ACC112 (cell line): Measurements from ENCODE around the gene SLC9A1.

Experiments used
- H2AFZ ChIP-seq: fragments of 200-600 bp; sonication (generic); one replicate; pipeline ENCODE4 v1.6.0; 2017; ENCODE audit warnings: antibody characterized with exemption, low read length; ENCODE audit not compliant: unreplicated experiment
- H3K27ac ChIP-seq: fragments of 200-600 bp; sonication (generic); 2 replicates; pipeline ENCODE4 v1.5.1; 2014; ENCODE audit warnings: low read depth, mild to moderate bottlenecking, antibody characterized with exemption, low read length, moderate library complexity
- H3K27me3 ChIP-seq: fragments of 200-600 bp; sonication (generic); 2 replicates; pipeline ENCODE4 v1.6.1; 2014; ENCODE audit warnings: mild to moderate bottlenecking, antibody characterized with exemption, low read length, moderate library complexity, mixed read lengths; ENCODE audit not compliant: insufficient read depth
- H3K36me3 ChIP-seq: fragments of 200-600 bp; sonication (generic); 2 replicates; pipeline ENCODE4 v1.6.1; 2016; ENCODE audit warnings: mild to moderate bottlenecking, antibody characterized with exemption, low read length, moderate library complexity, mixed read lengths; ENCODE audit not compliant: insufficient read depth
- H3K4me1 ChIP-seq: fragments of 200-600 bp; sonication (generic); one replicate; pipeline ENCODE4 v1.6.1; 2016; ENCODE audit warnings: low read length, mixed read lengths; ENCODE audit not compliant: insufficient read depth, unreplicated experiment, control insufficient read depth
- H3K4me3 ChIP-seq: fragments of 200-600 bp; sonication (generic); 2 replicates; pipeline ENCODE4 v1.5.1; 2014; ENCODE audit warnings: mild to moderate bottlenecking, low read depth, low read length
- H3K79me2 ChIP-seq: fragments of 200-600 bp; sonication (generic); one replicate; pipeline ENCODE4 v1.6.0; 2016; ENCODE audit warnings: low read length; ENCODE audit not compliant: control insufficient read depth, unreplicated experiment, insufficient read depth

Gene SLC9A1

DNA sequence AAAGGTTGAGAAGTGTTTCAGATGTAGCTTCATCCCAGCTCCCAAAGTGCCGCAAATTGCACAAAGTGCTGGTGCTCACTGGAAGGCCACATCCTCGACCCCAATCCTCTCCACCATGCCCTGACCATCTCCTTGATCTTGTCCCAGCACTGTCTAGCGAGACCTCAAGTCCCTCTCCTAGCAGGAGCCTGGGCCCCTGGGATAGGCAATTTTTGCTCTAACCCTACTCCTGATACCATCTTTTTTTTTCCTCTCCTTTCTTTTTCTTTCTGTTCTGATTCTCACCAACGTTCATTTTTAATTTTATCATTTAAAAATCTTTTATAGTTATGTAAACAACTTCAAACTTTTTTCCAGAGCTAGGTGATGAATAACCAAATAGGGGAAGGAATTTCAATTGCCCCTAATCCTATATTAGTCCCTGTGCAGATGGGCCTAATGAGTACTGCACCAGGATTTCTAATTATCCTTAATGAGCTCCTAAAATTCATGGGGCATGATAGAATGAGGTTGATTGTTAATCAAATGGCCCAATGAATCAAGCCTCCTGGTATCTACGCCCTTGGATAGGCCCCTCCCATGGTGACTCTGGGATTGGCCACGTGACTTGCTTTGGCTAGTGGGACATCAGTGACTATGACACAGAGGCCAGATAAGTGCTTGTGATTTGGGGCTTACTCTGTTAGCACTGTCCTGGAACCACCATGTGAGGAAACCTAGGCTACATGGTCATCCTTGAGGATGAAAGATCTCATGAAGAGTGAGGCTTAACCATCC, 100.8 kb downstream of the SLC9A1 start:
- H3K79me2 ChIP-seq, result no peaks in the 10 kb centered on the region
- no peaks in the 10 kb centered on the region for H3K36me3 ChIP-seq
- H3K4me3 ChIP-seq, result no peak overlapping the region
- H3K4me1 ChIP-seq, result no peaks in the 10 kb centered on the region
- H3K27ac ChIP-seq, result no peak overlapping the region
- no peaks in the 10 kb centered on the region for H3K27me3 ChIP-seq
- H2AFZ ChIP-seq, result no peak overlapping the region

GRCh38 chr1:27052527-27052926, 102.4 kb downstream of the SLC9A1 start:
- Histone ChIP-seq H3K27ac (no peak overlapping the region), H3K27me3 (no peaks in the 10 kb centered on the region), H2AFZ (no peak overlapping the region), H3K36me3 (no peaks in the 10 kb centered on the region), H3K4me3 (no peak overlapping the region), H3K4me1 (no peaks in the 10 kb centered on the region), H3K79me2 (no peaks in the 10 kb centered on the region)

- no peaks in the 10 kb centered on the region for H3K27me3 ChIP-seq
- H2AFZ ChIP-seq, result no peak overlapping the region
- no peak overlapping the region for H3K4me3 ChIP-seq
- no peaks in the 10 kb centered on the region for H3K79me2 ChIP-seq
- no peak overlapping the region for H3K27ac ChIP-seq
- peaks cover 18% of the 10 kb centered on the region for H3K4me1 ChIP-seq
- H3K36me3 ChIP-seq, result no peaks in the 10 kb centered on the region
Measured at GRCh38 chr1:27049607-27050006, 105.3 kb downstream of the SLC9A1 start.

DNA sequence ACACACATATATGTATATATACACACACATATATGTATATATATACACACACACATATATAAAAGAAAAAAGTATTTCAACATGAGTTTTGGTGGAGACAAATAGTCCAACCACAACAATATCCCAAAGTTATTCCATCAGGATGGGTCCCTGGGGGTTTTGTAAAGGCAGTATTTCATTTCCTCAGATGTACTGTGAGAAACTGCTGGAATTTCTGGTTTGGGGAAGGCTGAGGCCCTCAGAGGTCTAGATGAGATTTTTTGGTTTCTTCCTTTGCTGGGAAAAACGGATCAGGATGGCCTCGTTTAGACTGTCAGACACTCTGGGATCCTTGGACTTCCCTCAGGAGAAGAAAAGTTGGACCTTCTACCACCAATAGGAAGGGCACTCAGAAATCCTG, 105.8 kb downstream of the SLC9A1 start:
- H3K27me3 ChIP-seq, result no peaks in the 10 kb centered on the region
- no peak overlapping the region for H3K27ac ChIP-seq
- no peaks in the 10 kb centered on the region for H3K36me3 ChIP-seq
- no peak overlapping the region for H3K4me3 ChIP-seq
- H2AFZ ChIP-seq, result no peak overlapping the region
- H3K79me2 ChIP-seq, result no peaks in the 10 kb centered on the region
- peaks cover 18% of the 10 kb centered on the region for H3K4me1 ChIP-seq
